BJ (cell line): ENCODE data around the gene CPD. TPM values are rescaled to one million over a fixed set of nuclear protein-coding genes. Genes with fewer than 3 reads are reported as not detected.
"Not testable (repeated sequence)": the region's sequence is repeated elsewhere in the genome, so short reads cannot be mapped to it uniquely, and the experiment has no call there.

ENCODE experiments used
- CTCF ChIA-PET: fragments of 350-600 bp; formaldehyde crosslinking; extraction: SDS; loops from one replicate; lab custom pipeline; 2021; ENCODE audit warnings: antibody characterized with exemption, inconsistent platforms; lab: Yijun Ruan, JAX
- POLR2A ChIA-PET: fragments of 300-600 bp; sonication (Branson Sonifier 250); formaldehyde crosslinking; extraction: SDS; loops from one replicate; lab custom pipeline; 2021; ENCODE audit warnings: antibody characterized with exemption; lab: Charles Lee
- DNase-seq: peaks from one replicate; pipeline ENCODE4 v3.0.0-alpha.2; 2011; ENCODE audit warnings: low read depth
- H3K27me3 ChIP-seq: 2 replicates; pipeline ENCODE4 v1.6.0; 2011; ENCODE audit warnings: low read length; ENCODE audit not compliant: control insufficient read depth, insufficient read depth
- H3K36me3 ChIP-seq: 2 replicates; pipeline ENCODE4 v1.5.1; 2011; ENCODE audit warnings: low read length; ENCODE audit not compliant: control insufficient read depth, insufficient read depth
- H3K4me3 ChIP-seq: 2 replicates; pipeline ENCODE4 v1.5.1; 2011; ENCODE audit warnings: low read depth, mild to moderate bottlenecking, control low read depth, low read length
- polyA plus RNA-seq: library from polyadenylated mRNA; depleted of rRNA; stranded (reverse); fragments of >200 nt; gene quantifications from 2 replicates; pipeline ENCODE4 v1.2.3, GENCODE V29; 2011
- TF ChIP-seq, protein P1 (sequence below): IDR thresholded peaks from 2 replicates; pipeline ENCODE4 v1.5.1; 2011; ENCODE audit warnings: low read depth, mild to moderate bottlenecking, control low read depth, inconsistent platforms, low read length, moderate library complexity; ENCODE audit not compliant: insufficient read depth

The CPD gene
- polyA plus RNA-seq, 1 experiment = 65.4 TPM

DNA sequence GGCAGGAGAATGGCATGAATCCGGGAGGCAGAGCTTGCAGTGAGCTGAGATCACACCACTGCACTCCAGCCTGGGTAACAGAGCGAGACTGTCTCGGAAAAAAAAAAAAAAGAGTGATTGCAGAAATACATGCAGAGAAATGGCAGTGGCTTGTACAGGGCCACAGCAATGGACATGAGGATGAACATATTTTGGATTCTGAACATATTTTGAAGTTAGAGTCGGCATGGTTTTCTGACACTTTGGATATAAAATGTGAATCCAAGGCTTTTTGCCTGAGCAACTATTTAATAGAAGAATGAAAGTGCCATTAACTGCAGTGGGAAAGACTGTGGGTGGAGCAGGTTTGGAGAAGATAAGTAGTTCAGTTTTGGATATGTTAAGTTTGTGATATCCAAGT, 35.8 kb downstream of the CPD start:
- H3K27me3 ChIP-seq = no peaks in the 10 kb centered on the region
- H3K4me3 ChIP-seq = no peak overlapping the region
- CTCF ChIA-PET = interaction anchor here (1.0 kb wide), 1 partner anchor 20 kb away, joined by 3 read pairs; no protein-coding TSS in a partner anchor
- TF ChIP-seq, protein P1, sequence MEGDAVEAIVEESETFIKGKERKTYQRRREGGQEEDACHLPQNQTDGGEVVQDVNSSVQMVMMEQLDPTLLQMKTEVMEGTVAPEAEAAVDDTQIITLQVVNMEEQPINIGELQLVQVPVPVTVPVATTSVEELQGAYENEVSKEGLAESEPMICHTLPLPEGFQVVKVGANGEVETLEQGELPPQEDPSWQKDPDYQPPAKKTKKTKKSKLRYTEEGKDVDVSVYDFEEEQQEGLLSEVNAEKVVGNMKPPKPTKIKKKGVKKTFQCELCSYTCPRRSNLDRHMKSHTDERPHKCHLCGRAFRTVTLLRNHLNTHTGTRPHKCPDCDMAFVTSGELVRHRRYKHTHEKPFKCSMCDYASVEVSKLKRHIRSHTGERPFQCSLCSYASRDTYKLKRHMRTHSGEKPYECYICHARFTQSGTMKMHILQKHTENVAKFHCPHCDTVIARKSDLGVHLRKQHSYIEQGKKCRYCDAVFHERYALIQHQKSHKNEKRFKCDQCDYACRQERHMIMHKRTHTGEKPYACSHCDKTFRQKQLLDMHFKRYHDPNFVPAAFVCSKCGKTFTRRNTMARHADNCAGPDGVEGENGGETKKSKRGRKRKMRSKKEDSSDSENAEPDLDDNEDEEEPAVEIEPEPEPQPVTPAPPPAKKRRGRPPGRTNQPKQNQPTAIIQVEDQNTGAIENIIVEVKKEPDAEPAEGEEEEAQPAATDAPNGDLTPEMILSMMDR = no peak
- POLR2A ChIA-PET = no interaction called here
- no peaks in the 10 kb centered on the region for H3K36me3 ChIP-seq
- DNase-seq = peak; percentile 48

DNA sequence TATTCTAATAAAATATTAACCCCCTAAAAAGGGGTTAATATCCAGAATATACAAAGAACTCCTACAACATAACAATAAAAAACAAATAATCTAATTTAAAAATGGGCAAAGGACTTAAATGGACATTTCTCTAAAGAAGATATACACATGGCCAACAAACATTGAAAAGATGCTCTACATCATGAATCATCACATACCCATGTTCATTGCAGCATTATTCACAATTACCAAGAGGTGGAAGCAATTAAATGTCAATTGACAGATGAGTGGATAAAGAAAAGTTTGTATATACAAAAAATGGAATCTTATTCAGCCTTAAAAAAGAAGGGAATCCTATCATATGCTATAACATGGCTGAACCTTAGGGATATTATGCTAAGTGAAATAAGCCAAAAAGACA, 36.8 kb downstream of the CPD start:
- CTCF ChIA-PET = no interaction called here
- POLR2A ChIA-PET = no interaction called here
- H3K27me3 ChIP-seq = no peaks in the 10 kb centered on the region
- peak; percentile 32 for DNase-seq
- TF ChIP-seq, protein P1 = no peak
- no peaks in the 10 kb centered on the region for H3K36me3 ChIP-seq
- no peak overlapping the region for H3K4me3 ChIP-seq

DNA sequence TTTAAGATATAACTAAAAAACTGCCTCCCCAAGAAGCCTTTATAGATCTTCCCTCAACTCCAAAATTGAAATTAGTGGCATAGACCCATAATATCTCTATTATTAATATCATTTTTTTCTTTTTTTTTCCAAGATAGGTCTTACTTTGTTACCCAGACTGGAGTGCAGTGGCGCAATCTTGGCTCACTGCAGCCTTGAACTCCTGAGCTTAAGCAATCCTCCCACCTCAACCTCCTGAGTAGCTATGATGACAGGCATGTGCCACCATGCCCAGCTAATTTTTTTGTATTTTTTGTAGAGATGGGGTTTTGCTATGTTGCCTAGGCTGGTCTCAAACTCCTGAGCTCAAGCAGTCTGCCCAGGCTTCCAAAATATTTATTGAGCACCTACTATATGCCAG, 39.3 kb downstream of the CPD start:
- CTCF ChIA-PET, H3K4me3 ChIP-seq, H3K36me3 ChIP-seq, POLR2A ChIA-PET, H3K27me3 ChIP-seq, DNase-seq: not testable (repeated sequence)

DNA sequence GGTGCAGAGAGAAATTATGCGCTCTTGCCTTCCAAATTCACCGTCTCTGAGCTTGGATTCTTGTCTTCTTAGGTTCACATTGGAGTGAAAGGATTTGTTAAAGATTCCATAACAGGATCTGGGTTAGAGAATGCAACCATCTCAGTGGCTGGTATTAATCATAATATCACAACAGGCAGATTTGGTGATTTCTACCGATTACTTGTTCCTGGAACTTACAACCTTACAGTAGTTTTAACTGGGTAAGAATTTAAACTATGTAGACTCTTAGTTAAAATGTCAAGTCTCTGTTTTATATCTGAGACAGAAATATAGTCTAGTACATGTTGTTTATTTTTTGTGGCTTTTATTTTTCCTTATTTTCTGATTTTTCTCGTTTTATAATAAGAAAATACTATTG, 42.9 kb downstream of the CPD start:
- CTCF ChIA-PET = no interaction called here
- Histone ChIP-seq H3K27me3 (no peaks in the 10 kb centered on the region), H3K36me3 (0 out of 2 replicates have a peak, but pooled peaks cover 1% of the 10 kb centered on the region), H3K4me3 (no peak overlapping the region)
- TF ChIP-seq, protein P1 = no peak
- no peak for DNase-seq
- POLR2A ChIA-PET = no interaction called here

DNA sequence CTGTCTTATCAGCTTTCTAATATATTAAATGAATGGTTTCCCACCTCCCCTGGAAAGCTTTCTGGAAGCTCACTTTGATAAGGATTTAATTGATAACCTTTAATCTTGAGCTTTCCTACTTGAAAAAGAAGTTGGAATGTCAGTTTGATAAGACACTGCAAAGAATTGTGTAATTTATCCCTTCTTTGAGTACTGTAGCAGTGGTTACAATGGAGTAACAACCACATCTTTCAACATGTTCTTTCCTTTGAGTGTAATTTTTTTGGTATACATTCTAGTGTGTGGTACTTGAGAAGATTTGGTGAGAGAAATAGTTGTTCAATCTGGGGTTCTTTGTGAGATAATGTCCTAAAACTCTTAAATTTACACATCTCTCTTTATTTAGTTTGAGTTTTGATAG, 43.4 kb downstream of the CPD start:
- POLR2A ChIA-PET = no interaction called here
- CTCF ChIA-PET = no interaction called here
- TF ChIP-seq, protein P1 = no peak
- DNase-seq = no peak
- Histone ChIP-seq H3K36me3 (0 out of 2 replicates have a peak, but pooled peaks cover 1% of the 10 kb centered on the region), H3K27me3 (no peaks in the 10 kb centered on the region), H3K4me3 (no peak overlapping the region)

DNA sequence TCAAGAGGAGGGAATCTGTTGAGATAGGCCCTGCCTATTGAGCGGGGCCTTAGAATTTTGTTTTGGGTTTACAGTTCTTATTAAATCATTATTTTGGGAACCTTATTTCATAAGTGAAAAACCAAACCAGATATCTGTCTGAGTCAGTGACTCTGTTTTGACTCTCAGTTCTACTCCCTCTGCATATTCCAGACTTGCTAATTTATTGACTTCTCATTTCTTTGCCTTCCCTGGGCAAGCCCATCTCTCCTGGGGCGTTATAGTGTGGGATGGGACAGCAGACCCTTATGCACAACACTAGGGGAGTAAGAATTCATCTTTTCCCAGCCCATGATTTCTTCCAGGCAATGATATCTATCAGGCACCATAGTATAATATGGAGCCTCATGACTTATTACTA, 45.7 kb downstream of the CPD start:
- Histone ChIP-seq H3K36me3 (0 out of 2 replicates have a peak, but pooled peaks cover 2% of the 10 kb centered on the region), H3K4me3 (no peak overlapping the region), H3K27me3 (no peaks in the 10 kb centered on the region)
- DNase-seq = no peak
- POLR2A ChIA-PET = no interaction called here
- CTCF ChIA-PET = no interaction called here
- TF ChIP-seq, protein P1 = no peak
